Ascending aorta (tissue), 2 donors: ENCODE data around the gene GEN1. TPM values are rescaled to one million over a fixed set of nuclear protein-coding genes. Genes with fewer than 3 reads are reported as not detected.

Source experiments
- DNase-seq, 2 donors: peaks; one replicate each; pipeline ENCODE4 v3.0.0-alpha.2; 2019; ENCODE audit warnings: low spot score in 2 of 2
- H3K27ac ChIP-seq, 2 donors: fragments of 200-600 bp; sonication (generic); one replicate each; pipeline ENCODE4 v1.5.1; 2016 to 2017; ENCODE audit warnings: mild to moderate bottlenecking in 1 of 2
- H3K27me3 ChIP-seq: fragments of 200-600 bp; sonication (generic); one replicate; pipeline ENCODE4 v1.5.1; 2017
- H3K36me3 ChIP-seq, 2 donors: fragments of 200-600 bp; sonication (generic); one replicate each; pipeline ENCODE4 v1.5.1; 2016
- H3K4me1 ChIP-seq, 2 donors: fragments of 200-600 bp; sonication (generic); one replicate each; pipeline ENCODE4 v1.5.1; 2016 to 2017; ENCODE audit warnings: mild to moderate bottlenecking in 1 of 2
- H3K4me3 ChIP-seq, 2 donors: fragments of 200-600 bp; sonication (generic); one replicate each; pipeline ENCODE4 v1.5.1; 2016 to 2017; ENCODE audit warnings: mild to moderate bottlenecking in 1 of 2
- H3K9me3 ChIP-seq, 2 donors: fragments of 200-600 bp; sonication (generic); one replicate each; pipeline ENCODE4 v1.5.1; 2016
- intact Hi-C: fragments of 100-400 bp; cut with DNase I; formaldehyde crosslinking; loops from one replicate; pipeline ENCODE4 v1.15.1; 2023
- total RNA-seq: library from RNA; depleted of rRNA; stranded (reverse); fragments of >200 nt; gene quantifications from one replicate; pipeline ENCODE4 v1.1.0, GENCODE V29; 2016
- TF ChIP-seq, protein P1 (sequence below), 3 experiments: fragments of 200-600 bp in 2 of 3; fragments of 450-650 bp in 1 of 3; sonication (generic) in 2 of 3; IDR thresholded peaks; one replicate each; pipeline ENCODE4 v1.5.1; 2016 to 2019; ENCODE audit warnings: antibody characterized with exemption in 3 of 3, mild to moderate bottlenecking in 1 of 3, moderate library complexity in 1 of 3

Gene GEN1
- total RNA-seq, 1 donor from 2014 or later = not detected

DNA sequence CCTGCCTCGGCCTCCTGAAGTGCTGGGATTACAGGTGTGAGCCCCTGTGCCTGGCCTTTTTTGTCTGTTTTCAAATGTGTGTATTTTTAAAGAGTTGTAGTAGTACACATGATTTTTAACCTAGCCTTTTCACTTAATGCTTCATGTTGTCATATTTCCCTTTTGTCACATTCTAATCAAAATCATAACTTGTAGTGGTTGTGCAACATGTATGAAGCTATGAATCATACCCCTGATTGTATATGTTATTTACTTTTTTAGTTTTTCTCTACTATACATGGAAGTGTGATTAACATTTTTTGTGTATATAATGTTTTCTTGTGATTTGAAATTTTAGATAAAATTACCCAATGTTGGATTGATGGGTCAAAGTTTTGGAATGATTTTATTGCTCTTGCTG is 8.5 kb downstream of the GEN1 start:
- Histone ChIP-seq H3K4me3 (no peak overlapping the region), H3K27ac (no peak overlapping the region), H3K9me3 (no peaks in the 10 kb centered on the region), H3K4me1 (no peaks in the 10 kb centered on the region), H3K36me3 (no peaks in the 10 kb centered on the region), H3K27me3 (no peaks in the 10 kb centered on the region)
- TF ChIP-seq, protein P1, sequence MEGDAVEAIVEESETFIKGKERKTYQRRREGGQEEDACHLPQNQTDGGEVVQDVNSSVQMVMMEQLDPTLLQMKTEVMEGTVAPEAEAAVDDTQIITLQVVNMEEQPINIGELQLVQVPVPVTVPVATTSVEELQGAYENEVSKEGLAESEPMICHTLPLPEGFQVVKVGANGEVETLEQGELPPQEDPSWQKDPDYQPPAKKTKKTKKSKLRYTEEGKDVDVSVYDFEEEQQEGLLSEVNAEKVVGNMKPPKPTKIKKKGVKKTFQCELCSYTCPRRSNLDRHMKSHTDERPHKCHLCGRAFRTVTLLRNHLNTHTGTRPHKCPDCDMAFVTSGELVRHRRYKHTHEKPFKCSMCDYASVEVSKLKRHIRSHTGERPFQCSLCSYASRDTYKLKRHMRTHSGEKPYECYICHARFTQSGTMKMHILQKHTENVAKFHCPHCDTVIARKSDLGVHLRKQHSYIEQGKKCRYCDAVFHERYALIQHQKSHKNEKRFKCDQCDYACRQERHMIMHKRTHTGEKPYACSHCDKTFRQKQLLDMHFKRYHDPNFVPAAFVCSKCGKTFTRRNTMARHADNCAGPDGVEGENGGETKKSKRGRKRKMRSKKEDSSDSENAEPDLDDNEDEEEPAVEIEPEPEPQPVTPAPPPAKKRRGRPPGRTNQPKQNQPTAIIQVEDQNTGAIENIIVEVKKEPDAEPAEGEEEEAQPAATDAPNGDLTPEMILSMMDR (IDR thresholded peaks at IDR 0.05) = no peak
- intact Hi-C loops = no loop called here
- DNase-seq = no peak

DNA sequence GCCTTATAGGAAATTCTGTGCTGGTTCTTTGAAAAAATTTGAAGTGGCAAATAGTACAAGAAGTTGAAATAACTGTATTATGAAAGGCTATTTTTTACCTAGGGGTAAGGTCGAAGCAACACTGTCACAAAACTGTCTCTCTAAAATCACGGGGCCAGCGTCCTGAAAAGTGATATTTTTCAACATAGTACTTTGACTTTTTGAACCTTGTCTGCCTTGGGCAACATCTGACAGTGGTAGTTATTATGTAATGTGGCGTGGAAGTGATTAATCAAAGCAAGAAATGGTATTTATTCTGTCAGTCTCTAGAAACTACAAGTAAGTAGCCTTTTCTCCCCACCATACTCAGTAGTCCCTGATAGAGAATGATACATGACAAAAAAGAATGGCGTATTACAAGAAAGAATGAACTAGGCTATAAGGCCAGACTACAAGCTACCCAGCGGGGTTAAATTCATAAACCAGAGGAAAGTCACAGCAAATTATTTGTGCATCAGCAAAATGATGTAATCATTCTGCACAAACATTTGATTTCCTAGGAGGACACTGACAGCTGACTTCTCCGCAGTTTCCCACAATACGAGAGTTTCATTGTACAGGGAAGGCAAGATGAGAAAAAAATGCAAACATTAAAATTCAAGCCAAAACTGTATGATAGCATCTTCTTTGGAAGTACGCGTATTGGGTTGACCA is 9.8 kb downstream of the GEN1 start:
- H3K27ac ChIP-seq = no peak overlapping the region
- intact Hi-C loops = no loop called here
- TF ChIP-seq, protein P1 (IDR thresholded peaks at IDR 0.05) = no peak
- no peaks in the 10 kb centered on the region for H3K4me1 ChIP-seq
- H3K27me3 ChIP-seq = no peaks in the 10 kb centered on the region
- no peaks in the 10 kb centered on the region for H3K36me3 ChIP-seq
- no peaks in the 10 kb centered on the region for H3K9me3 ChIP-seq
- H3K4me3 ChIP-seq = no peak overlapping the region
- DNase-seq = no peak

DNA sequence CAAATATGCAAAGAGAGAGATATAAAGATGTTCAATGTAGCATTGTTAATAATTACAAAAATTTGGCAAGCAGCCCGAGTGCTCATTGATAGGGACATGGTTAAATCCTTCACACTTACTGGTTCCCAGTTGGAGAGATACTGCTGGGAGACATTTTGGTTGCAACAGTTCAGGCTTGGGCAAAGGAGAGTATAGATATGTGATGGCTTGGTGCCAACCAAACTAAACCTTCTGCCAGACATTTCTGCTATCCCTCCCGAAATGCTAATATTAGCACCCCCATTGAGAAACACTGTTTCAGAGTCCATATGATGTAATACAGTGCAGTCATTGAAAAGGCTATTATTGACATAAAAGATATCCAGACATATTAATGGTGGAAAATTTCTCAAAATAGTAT is 11.5 kb downstream of the GEN1 start:
- intact Hi-C loops = no loop called here

DNA sequence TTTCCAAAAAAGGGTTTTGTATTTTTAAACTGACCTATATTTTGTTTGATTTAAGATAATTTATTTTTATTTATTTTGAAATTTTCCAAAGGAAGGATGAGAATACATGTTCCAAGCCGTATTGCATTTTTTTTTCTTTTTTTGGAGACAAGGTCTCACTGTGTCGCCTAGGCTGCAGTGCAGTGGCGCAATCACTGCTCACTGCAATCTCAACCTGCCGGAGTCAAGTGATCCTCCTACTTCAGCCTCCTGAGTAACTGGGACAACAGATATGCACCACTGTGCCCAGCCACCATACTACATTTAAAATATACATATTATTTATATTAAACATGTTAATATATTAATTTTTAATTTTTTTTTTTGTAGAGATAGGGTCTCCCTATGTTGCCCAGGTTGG is 15.0 kb downstream of the GEN1 start:
- no peak for DNase-seq
- Histone ChIP-seq H3K4me3 (no peak overlapping the region), H3K27ac (no peak overlapping the region), H3K9me3 (no peaks in the 10 kb centered on the region), H3K4me1 (no peaks in the 10 kb centered on the region), H3K36me3 (no peaks in the 10 kb centered on the region), H3K27me3 (no peaks in the 10 kb centered on the region)
- intact Hi-C loops = no loop called here
- TF ChIP-seq, protein P1 (IDR thresholded peaks at IDR 0.05) = no peak

More for the DNA sequence above, 11.5 kb downstream of the GEN1 start:
- TF ChIP-seq, protein P1 (IDR thresholded peaks at IDR 0.05) = no peak
- Histone ChIP-seq H3K27me3 (no peaks in the 10 kb centered on the region), H3K4me3 (no peak overlapping the region), H3K4me1 (no peaks in the 10 kb centered on the region), H3K36me3 (no peaks in the 10 kb centered on the region), H3K9me3 (no peaks in the 10 kb centered on the region), H3K27ac (no peak overlapping the region)
- no peak for DNase-seq

DNA sequence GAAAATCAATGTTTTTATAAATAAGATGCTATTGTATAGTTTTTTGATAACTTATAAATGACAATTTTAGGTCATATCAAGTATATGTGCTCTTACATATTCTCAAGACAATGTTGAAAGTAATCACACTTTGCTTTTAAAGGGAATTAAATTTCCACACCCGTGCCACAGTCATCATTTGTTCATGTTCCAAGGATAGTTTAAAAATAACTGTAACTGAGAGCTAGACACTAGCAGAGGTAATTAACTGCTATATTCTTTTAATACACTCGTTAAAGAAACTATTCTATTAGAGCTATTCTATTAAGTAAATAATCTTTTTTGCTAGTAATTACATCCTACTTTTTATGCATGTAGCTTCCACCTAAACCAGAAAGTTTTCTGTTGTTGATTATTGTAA is 18.0 kb downstream of the GEN1 start:
- Histone ChIP-seq H3K27me3 (no peaks in the 10 kb centered on the region), H3K4me1 (no peaks in the 10 kb centered on the region), H3K9me3 (no peaks in the 10 kb centered on the region), H3K27ac (no peak overlapping the region), H3K4me3 (no peak overlapping the region), H3K36me3 (no peaks in the 10 kb centered on the region)
- DNase-seq = no peak
- TF ChIP-seq, protein P1 (IDR thresholded peaks at IDR 0.05) = no peak
- intact Hi-C loops = no loop called here

DNA sequence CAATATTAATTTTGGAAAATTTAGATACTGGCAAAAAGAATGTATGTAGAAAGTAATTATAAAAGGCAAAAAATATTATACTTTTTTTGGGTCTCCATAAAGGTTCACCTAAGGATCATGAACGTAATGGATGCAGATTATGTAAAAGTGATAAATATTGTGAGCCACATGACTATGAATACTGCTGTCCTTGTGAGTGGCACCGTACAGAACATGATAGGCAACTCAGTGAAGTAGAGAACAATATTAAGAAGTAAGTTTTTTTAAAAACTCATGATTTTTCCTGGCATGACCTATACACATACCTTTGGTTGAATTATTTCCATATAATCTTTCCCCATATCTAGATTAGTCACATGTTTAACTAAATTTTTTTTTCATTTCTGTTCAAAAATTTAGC is 18.6 kb downstream of the GEN1 start:
- no peaks in the 10 kb centered on the region for H3K4me1 ChIP-seq
- TF ChIP-seq, protein P1 (IDR thresholded peaks at IDR 0.05) = no peak
- no peaks in the 10 kb centered on the region for H3K27me3 ChIP-seq
- no peak overlapping the region for H3K4me3 ChIP-seq
- H3K36me3 ChIP-seq = no peaks in the 10 kb centered on the region
- H3K9me3 ChIP-seq = no peaks in the 10 kb centered on the region
- DNase-seq = no peak
- H3K27ac ChIP-seq = no peak overlapping the region
- intact Hi-C loops = no loop called here
